Measurements from ENCODE around the gene CHST1.
A peak's percentile ranks its signal among the peaks of the same experiment; 100 is the strongest.

Gene CHST1

GRCh38 chr11:45643598-45644260 lies 21.7 kb downstream of the CHST1 start:
- no peak for DNase-seq

GRCh38 chr11:45641961-45642360 lies 23.5 kb downstream of the CHST1 start:
- DNase-seq = no peak

- no peak for DNase-seq
These were observed 27.4 kb downstream of the CHST1 start for GRCh38 chr11:45638051-45638450.

- DNase-seq = no peak
These were observed 29.5 kb downstream of the CHST1 start for GRCh38 chr11:45635907-45636306.

DNA sequence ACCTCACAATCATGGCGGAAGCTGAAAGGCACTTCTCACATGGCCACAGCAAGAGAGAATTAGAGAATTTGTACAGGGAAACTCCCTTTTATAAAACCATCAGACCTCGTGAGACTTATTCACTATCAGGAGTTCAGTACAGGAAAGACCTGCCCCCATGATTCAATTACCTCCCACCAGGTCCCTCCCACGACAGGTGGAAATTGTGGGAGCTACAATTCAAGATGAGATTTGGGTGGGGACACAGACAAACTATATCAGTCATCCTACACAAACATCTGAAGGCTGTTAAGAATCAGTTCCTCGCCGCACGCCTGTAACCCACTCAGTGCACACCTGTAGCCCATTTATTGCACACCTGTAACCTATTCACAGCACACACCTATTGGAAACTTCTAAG lies 39.8 kb downstream of the CHST1 start:
- DNase-seq = no peak

- DNase-seq = no peak
These were observed 41.3 kb downstream of the CHST1 start for GRCh38 chr11:45624095-45624494.

GRCh38 chr11:45622861-45623260 lies 42.6 kb downstream of the CHST1 start:
- DNase-seq = no peak

GRCh38 chr11:45622283-45622682 lies 43.1 kb downstream of the CHST1 start:
- DNase-seq = no peak

DNA sequence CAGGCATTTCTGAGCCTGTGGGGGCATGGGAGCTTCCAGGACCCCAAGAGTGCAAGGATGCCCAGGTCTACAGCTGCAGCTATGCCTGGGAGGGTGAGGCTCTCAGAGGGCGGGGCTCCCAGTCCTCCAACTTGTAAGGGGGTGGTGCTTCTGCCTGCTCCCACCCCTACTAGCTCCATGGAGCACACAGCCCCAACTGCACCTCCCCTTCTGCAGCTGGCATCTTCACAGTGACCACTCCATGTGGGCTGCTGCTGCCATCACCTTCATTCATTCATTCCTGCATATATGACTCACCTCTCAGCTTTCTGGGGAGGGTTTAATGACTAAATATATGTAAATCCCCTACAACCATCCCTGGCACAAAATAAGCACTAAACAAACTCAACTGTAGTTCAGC lies 43.8 kb downstream of the CHST1 start:
- no peak for DNase-seq

DNA sequence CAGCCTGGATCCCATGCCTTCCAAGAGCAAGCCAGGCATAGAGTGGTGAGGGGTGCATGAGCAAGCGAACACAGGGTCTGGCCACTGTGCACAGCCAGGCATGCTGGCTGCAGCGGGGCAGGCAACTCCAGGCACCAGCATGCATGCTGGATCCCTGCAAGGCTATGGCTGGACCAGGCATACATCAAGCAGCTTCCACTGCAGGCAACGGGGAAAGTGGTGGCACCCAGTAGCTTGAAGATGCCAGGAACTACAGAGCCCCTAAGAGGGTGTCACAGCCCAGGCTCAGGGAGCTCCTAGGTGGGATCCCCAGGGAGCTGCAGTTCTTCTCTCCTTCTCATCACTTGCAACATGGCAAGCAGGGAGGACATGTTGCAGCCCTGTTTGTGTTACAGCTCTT lies 45.2 kb downstream of the CHST1 start:
- DNase-seq = no peak

DNA sequence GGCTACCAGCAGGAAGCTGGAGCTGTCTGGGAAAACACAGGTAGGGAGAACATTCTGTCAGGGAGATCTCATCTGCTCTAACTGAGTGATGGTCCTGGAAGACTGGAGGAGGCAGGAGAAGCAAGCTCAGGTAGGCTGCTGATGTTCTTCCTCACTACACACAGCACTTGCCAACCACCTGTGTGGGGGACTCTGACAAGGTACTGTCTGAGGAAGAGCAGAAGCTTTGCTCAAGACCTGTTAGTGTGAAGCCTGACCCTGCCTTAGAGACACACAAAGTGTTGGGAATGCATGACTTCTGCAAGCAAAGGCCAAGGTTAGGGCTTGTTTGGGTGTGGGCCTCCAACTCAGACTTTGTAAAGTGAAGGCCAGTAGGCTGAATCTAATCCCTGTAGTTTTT lies 46.5 kb downstream of the CHST1 start:
- no peak for DNase-seq

GRCh38 chr11:45617871-45618601 lies 47.4 kb downstream of the CHST1 start:
- DNase-seq = no peak

DNA sequence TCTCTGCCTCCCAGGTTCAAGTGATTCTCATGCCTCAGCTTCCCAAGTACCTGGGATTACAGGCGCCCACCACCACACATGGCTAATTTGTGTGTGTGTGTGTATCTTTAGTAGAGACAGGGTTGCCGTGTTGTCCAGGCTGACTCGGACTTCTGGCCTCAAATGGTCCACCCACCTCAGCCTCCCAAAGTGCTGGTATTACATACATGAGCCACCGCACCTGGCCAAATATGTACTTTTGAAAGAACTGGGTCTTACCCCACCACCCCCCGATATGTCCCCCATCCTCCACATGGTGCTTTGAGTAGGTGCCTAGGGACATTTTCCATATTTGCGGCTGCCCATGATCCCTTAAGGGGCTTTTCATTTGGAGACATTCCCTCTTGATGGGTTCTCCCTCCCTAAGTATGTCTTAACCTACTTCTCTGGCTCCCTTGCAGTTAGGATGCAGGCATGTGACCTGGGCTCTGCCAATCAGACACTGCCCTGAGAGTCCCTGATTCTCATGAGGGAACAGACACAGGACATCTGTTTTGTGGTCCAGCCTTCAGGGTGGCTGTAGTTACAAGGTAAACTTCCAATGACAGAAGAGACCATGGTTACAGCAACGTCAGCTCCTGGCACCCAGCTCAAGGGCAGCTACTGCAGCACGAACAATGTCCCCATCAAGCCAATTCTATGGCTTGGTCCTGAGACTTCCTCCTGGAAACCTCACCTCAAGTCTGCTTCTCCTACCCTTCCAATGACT lies 48.4 kb downstream of the CHST1 start:
- DNase-seq = no peak

DNA sequence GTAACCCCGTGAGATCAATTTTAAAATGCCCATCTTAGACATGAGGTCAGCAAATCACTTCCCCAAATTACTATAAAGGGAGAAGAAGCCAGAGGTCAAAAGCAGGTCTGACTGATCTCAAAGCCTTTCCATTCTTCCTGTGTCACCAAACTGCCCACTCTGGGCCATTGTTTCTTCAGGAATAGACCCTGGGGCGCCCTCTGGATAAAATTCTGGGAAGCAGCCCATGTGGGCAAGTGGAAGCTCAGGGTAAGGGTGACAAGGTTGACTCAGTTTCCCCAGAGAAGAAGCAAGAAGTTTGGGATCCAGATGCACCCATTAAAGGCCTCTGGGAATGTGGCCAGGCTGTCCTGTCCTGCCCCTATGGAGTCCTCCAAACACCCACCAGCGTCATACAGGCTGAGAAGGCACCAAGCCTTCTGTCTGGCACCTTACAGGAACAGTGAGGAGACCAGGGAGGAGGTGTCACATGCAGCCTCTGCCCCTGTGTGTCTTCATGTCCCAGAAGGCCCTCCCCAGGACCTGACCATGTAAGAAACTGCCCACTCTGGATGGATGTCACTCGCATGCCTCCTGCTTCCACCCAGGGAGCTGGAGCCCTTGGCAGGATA lies 50.1 kb downstream of the CHST1 start:
- DNase-seq = no peak

DNA sequence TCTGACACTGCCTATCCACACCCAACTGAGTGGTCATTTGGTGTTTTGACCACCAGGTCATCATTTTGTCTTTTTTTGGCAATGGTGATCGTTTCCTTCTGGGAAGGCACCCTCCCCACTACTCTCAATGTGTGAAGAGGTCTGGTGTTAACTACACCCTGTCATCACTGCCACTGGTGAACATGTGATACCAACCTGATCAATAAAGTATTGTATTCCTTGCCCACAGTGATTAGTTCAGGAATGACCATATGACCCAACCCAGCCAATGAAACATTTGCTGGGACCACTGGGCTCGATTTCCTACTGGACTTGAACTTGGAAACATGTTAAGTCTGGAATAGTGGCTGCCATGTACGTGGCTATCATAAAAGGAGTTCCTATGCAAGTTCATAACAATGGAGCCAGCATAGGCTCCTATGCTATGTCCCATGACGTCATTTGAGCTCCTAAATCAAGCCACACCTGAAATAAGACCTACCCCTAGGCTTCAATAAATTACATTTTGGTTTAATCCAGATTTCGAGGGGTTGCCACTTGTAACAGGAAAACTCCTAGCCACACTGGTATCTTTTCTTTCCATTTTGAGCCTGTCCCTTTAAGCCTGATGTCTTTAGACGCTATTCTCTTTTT lies 51.1 kb downstream of the CHST1 start:
- no peak for DNase-seq

GRCh38 chr11:45610627-45611026 lies 54.8 kb downstream of the CHST1 start:
- no peak for DNase-seq

GRCh38 chr11:45609902-45610301 lies 55.5 kb downstream of the CHST1 start:
- DNase-seq = no peak

DNA sequence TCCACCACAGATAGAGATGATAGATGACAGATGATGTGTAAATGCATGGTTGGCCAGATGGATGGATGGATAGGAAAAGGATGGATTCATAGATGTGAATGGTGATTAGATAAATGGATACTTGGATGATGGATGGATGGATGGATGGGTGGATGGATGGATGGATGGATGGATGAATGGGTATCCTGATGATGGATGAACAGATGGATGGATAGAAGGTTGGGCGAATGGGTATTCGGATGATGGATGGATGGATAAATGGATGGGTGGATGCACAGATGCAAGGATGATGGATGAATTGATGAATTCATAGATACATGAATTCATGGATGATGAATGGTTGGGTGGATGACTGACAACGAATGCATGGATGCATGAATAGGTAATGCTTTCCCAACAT lies 56.1 kb downstream of the CHST1 start:
- DNase-seq = no peak

- DNase-seq = no peak
These were observed 57.4 kb downstream of the CHST1 start for GRCh38 chr11:45607995-45608394.

DNA sequence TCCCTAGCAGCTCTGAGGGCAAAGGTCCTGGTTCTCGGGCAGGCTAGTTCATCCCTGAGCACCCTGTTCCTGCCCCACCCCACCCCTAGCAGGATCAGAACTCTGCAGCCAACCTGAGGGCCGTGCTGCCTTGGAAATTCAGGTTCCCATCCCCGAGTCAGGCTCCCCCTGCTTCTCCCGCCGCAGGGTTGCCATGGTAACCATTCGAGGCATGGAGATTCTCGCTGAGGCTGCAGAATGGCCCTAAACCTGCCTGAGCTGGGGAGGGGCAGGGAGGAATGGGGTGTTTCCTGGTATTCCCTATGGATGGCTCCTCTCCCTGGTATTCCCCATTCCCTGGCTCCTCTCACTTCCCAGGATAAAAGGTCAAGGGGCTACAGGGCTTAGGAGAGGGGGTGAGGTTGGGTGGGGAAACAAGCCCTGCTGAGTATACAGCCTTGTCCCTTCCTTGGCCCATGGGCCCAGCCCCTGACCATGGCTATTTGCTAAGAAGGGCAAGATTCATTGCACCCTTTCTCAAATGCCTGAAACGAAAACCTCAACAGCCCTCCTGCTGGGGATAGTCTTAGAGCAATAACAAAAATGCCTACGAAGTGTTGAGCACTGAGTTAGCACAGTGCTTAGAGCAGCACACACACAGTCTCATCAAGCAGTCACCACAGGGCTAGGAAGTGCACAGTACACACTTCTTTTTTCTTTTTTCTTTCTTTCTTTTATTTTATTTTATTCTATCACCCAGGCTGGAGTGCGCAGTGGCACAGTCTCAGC lies 58.7 kb downstream of the CHST1 start:
- peak; percentile 58 for DNase-seq

DNA sequence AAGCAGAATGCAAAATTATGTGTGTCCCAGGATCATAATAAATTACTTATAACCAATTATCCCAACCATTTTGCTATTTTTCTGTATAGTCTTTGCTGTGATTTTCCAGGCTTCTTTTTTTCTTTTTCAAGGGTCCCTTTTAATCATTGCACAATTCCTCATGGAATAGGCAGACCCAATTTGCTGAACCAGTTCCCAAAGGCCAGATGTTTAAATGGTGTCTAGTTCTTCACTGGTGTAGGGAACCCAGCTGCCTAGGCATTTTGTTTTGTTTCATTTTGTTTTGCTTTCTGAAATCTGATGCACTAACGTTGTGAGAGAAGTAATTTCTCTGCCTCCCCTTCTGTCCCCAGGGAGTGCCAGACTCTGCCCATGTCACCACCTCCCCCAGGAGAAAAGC lies 60.4 kb downstream of the CHST1 start:
- DNase-seq = no peak

GRCh38 chr11:45603946-45604682 lies 61.3 kb downstream of the CHST1 start:
- DNase-seq = no peak
